HG03135 (cell line): Measurements from ENCODE around the gene LUZP1.

Experiments
- ATAC-seq: cut with Tn5 transposase; IDR thresholded peaks from one replicate; pipeline ENCODE4 v1.9.1; 2021; ENCODE audit warnings: mild to moderate bottlenecking, moderate library complexity; ENCODE audit not compliant: unreplicated experiment

LUZP1 gene

DNA sequence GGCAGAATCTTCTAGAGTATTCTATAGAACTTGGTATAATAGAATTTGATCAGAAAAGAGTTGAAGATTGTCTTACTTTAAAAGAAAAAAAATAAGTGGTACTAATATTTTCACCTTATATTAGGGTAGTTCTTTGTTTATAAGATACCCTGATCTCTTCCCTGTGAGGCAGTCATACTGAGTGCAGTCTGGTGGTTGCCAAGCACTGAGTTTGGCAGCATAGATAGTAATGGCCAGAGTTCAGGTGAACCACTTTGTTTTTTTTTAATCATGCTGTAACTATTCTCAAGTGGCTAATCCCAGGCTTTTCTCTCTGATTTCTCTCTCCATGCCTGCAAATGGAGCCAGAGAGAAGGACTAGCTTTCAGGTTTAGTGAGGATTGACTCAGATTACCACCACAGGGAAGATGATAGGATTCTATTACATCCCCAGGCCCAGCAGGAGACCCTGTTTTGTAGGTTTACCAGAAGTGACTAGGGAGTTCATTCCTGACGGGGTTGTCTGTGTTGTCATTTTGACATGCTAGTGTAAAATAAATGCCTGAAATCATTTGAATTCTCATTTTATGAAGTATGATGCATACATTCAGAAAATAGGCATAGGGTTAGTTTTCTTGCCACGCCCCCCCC, 132.7 kb downstream of the LUZP1 start:
- no peak for ATAC-seq
